ENCODE measurements around the gene PANK3. TPM values are rescaled to one million over a fixed set of nuclear protein-coding genes. Genes with fewer than 3 reads are reported as not detected.
"Not testable (repeated sequence)": the region's sequence is repeated elsewhere in the genome, so short reads cannot be mapped to it uniquely, and the experiment has no call there.

The PANK3 gene
- total RNA-seq, 1 donor from 2014 or later = 80.4 TPM

DNA sequence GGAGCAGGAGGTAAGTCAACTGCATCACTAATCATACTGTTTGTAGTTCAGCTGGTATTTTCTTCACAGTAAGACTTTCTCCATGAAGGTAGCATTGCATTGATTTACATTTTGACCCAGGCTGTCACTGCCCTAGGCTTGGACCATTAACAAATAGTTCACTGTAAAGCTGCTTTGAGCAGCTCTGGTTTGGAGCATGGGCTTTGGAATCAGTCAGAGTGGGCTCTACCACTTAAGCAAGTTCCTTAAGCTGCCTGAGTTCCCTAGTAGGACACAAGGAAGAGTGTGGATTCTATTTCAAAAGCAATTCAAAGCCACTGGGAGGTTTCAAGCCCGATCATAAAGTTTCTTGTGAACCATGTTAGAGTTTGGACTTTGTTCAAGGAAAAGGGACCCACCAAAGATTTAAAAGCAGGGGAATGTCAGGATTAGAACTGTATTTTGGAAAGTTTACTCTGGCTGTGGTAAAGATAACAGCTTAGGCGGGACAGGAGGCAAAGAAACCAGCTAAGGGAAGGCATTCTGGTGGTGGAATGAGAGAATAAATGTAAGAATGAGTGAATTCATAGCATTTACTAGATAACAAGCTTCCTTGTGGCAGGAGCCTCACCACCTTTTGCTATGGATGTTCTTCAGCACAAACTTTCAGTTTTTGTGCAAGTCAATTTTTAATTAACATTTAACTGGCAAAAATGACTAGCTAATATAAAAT lies 12.3 kb upstream of the PANK3 start:
- DNase-seq = no peak

DNA sequence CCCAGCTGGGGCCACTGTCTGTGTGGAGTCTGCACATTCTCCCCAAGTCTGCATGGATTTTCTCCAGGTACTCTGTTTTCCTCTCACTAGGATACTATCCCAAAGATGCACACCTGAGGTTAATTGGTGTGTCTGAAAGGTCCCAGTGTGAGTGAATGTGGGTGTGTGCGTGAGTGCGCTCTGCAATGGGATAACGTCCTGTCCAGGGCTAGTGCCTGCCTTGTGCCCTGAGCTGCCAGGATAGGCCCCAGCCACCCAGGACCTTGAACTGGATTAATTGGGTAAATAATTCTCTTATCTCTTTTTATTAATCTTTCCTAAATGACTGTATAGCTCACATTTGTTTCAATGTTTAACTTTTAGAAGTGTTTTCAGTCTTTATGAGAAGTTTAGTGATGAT lies 11.5 kb upstream of the PANK3 start:
- DNase-seq = no peak

DNA sequence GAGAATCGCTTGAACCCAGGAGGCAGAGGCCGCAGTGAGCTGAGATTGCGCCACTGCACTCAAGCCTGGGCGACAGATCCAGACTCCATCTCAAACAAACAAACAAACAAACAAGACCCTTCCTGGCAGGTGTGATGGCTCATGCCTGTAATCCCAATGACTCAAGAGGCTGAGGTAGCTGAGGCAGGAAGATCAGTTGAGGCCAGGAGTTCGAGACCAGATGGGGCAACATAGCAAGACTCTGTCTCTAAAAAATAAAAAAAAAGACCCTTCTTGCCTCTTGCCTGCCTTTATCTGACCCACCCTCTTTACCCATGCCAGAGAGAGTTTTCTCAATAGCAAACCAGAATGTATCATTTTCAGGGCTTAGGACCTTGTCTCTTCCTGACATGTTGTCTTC lies 8.8 kb upstream of the PANK3 start:
- DNase-seq = no peak

DNA sequence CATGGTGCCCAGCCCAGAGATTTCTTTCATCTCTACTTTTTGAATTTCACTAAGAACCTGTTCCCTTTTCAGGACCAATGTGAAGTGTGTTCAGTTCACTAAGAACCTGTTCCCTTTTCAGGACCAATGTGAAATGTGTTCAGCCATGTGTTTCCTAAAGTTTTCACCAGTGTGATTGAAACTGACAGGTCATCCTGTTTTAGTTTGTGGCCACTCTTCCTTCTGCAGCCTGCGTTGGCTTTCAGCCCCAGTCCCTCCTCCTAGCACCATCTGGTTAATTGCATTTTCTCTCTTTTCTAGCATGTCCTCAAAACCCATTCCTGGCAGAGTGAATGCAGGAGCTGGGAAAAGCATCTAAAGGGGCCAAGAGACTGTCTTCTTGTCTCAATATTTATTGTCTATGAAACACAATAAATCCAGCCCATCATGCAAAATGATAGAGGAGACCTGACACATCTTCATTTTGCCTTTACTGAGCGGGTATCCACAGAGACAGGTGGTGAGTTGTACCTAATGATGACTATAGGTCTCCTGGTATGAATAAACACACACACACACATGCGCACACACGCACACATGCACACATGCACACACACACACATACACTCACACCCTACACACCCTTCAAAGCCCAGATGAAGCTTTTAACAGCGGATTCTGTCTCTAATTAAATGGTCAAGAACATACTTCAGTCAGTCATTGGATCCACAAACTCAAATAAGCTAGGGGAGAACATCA lies 6.1 kb upstream of the PANK3 start:
- no peak for DNase-seq

DNA sequence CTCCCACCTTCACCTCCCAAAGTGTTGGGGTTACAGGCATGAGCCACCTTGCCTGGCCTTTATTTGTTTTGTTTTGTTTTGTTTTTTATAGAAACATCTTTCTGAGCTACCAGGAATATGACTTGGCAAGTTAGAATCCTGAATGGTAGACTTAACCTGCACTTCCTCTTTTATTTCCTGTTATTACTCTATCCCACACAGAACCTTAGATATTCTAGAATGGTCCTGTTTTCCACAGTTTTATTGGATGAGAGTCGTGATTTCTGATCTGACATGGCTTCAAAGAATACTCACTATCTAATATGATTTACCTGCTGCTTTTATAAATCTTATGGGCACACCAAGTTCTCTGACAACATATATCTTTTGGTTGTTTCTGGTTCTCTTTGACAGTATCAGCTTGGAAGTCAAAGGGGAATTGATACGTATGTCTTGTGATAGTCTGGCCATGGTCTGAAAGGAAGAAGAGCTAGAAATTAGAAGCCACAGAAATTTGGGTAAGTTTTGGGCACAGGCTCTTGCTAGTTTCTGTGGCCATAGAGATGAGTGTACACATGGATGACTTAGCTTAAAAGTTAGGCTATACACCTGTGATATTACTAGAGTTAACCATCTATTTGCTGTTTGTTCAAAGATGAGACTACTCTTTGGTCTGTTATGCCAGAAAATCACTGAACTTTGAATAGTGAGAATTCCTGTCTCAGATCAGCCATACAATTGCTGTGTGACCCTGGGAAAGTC lies 4.7 kb upstream of the PANK3 start:
- DNase-seq = no peak

DNA sequence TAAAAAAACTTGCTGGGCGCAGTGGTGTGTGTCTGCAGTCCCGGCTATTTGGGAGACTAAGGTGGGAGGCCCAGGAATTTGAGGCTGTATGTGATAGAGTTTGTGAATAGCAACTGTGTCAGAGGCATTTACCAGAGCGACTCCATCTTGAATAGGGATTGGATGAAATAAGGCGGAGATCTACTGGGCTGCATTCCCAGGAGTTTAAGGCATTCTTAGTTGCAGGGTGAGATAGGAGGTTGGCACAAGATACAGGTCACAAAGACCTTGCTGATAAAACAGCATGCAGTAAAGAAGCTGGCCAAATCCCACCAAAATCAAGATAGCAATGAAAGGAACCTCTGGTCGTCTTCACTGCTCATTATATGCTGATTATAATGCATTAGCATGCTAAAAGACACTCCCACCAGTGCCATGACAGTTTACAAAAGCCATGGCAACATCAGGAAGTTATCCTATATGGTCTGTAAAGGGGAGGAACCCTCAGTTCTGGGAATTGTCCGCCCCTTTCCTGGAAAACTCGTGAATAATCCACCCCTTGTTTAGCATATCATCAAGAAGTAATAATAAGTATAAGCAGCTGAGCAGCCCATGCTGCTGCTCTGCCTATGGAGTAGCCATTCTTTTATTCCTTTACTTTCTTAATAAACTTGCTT lies 1.8 kb upstream of the PANK3 start:
- DNase-seq = not testable (repeated sequence)

DNA sequence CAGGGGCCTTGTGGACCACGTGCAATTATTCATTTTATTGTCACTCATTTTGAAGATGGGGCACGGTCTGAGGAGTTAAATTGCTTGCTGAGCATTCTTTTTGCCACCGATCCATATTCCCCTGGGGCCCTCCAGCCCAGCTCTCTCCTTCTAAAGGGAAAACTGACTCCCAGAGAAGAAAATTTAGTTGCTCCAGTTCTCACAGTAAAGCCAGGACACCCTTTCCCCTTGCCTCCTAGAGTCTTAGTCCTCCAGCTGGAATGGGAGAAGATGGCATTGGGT lies 1.0 kb upstream of the PANK3 start:
- DNase-seq = peak; percentile 45

DNA sequence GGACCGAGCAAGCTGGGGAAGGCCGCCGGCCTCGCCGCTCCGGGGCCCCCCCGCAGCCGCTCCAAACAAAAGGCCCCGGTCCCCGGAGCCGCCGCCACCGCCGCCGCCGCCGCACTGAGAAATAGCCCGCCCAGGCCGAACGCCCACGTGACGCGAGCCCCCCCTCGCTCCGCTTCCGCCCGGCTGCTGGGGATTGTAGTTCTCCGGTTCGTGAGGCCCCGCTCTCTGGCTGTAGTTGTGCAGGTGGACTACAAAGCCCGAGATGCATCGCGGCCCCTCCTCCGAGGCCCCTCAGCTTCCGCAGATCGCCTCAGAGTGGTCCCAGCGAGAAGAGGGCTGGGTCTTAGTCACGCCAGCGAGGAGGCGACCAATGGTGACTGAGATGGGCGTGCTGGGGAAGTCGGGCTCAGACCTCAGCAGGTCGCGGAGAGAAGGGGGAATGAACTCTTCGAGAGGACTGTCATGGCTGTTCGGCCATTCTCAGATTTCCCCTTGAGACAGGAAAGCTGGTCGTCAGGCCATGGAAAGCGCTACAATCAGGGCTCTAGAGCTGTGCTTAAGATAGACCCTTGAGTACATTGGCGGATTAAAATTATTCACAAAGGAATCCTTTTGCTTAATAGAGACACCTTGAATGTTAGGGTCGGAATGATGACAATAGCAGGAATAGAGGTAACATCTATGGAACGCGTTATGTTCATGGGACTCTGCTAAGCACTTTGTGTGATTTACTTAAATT lies 489 bp upstream of the PANK3 start:
- peak; percentile 99 for DNase-seq

DNA sequence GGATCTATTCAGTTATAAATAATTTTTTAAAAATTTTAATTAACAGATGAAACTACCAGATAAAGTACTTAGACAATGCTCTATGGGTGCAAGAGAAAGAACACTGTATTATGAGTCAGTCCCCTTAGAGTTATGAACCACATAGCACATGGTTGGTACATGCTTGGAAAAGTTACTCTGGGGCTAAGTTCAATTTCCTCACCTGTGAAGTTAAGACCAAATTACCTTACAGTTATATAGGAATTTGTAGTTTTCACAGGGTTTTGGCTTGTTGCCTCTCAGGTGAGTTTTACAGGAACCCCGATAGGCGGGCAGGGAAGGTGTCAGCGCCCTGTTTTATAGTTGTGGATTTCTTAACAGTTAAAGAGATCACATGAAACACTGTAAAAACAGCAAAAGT lies 1.2 kb downstream of the PANK3 start:
- DNase-seq = no peak

DNA sequence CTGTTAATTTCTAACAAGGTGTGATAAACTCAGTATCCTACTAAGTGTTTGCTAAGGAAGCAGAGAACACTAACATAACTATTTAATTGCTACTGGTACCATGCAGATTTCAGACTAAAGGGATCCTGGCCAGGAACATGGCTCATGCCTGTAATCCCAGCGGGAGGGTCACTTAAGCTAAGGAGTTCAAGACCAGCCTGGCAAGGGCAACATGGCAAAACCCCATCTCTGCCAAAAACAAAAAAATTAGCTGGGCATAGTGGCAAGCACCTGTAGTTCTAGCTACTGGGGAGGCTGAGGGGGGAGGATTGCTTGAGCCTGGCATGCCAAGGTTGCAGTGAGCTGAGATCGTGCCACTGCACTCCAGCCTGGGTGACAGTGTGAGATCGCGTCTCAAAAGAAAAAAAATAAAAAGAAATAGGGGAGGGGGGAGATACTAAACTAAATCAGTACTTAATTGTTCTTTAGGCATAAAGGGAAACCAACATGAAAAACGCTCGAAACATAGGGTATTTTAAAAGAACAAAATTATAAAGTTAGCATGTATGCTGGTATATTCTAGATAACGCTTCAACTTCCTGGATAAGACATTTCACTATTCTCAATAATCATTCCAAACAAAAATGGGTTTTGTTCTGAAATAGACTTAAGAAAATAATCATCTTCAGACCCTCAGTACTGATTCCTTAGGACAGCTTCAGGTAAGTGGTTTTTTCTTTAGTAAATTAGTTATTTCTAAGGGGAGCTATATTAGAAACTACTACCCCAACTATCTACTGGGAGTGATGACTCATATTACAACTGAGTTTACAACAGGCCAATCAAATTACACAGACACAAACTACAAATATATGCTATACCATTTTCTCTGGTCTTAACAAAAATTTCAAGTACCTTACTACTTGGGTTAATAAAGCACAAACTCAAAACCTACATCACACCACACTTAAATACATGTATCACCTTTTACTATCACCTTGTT lies 3.5 kb downstream of the PANK3 start:
- DNase-seq = no peak

DNA sequence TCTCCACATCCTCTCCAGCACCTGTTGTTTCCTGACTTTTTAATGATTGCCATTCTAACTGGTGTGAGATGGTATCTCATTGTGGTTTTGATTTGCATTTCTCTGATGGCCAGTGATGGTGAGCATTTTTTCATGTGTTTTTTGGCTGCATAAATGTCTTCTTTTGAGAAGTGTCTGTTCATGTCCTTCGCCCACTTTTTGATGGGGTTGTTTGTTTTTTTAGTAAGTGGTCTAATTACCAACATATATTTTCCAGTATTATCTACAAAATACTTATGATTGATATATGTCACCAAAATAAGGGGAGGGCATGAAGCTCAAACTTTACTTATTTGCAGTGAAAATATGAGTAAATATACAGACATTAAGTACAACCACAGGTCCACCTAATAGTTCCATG lies 5.0 kb downstream of the PANK3 start:
- not testable (repeated sequence) for DNase-seq

DNA sequence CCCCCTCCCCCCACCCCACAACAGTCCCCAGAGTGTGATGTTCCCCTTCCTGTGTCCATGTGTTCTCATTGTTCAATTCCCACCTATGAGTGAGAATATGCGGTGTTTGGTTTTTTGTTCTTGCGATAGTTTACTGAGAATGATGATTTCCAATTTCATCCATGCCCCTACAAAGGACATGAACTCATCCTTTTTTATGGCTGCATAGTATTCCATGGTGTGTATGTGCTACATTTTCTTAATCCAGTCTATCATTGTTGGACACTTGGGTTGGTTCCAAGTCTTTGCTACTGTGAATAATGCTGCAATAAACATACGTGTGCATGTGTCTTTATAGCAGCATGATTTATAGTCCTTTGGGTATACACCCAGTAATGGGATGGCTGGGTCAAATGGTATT lies 5.5 kb downstream of the PANK3 start:
- not testable (repeated sequence) for DNase-seq

DNA sequence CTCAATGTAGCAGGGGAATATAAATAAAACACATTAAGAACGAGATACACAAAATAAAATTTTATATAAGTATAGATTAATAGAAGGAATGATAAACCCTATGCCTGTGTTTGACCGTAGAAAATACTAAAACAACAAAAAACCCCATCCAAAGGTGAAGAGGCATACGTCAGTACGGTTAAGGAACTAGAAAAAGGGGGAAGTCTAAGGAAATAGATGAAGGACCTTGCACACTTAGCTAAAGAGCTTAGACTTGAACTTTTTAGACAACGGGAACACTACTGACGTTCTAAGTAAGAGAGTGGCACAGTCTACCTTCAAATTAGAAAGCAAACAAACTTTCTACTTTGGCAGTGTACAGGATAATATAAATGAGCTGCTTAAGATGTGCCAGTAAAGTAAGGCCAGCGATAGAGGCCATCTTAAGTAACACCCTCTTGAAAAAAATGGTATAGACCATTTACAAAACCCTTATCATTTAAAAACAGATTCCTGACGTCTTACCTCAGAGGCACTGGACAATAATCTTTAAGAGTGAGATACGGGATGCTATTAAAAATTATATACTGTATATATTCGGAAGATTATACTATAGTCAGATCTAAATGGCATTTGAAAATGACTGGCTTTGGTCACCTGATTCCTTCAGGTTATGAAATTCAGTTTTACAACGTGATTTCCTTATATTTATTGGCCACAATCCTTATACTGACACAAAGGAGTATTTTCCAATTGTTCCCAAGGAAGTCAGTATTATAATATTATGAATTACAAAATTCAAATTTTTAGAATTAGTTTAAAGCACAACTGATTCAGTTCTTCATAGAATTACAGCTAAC lies 8.5 kb downstream of the PANK3 start:
- no peak for DNase-seq

DNA sequence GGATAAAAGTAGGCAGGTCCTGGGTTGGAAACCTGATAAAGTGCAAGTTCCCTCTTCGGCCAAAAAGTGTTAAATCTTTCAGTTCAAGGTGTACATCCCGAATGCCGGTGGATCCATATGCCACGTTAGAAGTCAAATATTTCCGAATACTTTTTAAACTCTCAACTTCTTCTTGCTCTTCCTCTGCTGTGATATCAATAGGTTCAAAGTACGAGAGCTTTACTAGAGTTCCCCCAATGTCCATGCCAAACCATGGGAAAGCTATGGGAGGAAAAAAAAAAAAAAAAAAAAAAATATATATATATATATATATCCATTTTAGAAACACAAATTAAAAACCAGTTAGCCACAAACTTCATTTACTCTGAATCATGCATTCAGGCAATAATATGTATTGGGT lies 10.4 kb downstream of the PANK3 start:
- no peak for DNase-seq

DNA sequence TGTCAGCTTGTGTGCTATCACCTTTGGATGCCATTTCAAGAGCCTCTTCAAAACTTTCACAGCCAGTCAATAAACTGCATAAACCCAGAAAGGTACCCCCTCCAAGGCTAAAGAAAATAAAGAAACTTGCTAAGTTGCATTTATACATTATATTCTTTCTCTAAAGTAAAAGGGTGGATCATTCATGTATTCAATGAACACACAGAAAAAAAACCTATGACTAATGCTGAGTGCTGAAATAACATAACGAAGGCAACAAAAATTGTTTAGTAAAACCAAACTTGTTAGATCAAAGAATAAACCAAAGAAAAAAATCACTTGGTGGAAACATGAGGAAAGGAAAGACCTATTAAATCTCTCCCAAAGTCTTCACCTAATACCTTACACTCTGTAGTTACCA lies 15.2 kb downstream of the PANK3 start:
- no peak for DNase-seq

DNA sequence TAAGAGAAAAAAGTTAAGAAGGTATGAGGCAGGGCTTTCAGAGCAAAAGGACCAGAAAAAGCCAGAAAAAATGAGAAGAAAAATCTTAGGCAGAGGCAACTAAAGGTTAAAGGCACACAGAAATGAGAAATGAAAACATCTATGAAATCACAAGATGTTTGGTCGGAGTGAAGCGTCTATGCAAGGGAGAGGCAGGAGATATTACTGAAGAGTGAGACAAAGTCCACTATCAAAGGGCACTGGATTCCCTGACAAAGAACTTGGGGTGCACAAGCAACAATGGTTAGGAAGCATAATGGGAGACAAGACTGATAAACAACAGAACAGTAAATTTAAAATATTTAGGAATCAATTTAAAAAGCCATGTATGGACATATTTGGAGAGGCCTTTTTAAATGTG lies 16.9 kb downstream of the PANK3 start:
- DNase-seq = no peak

DNA sequence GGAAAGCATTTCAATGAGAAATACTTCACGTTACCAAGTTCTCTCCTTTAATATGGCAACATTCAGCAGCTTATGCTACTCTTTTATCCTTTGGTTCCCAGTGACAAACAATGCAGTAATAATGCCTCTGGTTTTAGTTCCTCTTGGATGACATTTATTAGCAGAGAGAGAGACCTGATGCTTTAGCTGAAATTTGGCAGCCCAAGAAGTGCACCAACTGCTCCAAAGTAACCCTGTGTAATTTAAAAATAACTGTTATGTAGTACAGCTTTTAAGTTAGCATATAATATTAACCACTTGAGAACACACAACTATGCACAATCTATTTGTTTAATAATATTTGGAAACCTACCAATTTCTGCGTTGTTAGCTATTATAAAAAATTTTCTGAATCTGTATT lies 21.8 kb downstream of the PANK3 start:
- DNase-seq = no peak

DNA sequence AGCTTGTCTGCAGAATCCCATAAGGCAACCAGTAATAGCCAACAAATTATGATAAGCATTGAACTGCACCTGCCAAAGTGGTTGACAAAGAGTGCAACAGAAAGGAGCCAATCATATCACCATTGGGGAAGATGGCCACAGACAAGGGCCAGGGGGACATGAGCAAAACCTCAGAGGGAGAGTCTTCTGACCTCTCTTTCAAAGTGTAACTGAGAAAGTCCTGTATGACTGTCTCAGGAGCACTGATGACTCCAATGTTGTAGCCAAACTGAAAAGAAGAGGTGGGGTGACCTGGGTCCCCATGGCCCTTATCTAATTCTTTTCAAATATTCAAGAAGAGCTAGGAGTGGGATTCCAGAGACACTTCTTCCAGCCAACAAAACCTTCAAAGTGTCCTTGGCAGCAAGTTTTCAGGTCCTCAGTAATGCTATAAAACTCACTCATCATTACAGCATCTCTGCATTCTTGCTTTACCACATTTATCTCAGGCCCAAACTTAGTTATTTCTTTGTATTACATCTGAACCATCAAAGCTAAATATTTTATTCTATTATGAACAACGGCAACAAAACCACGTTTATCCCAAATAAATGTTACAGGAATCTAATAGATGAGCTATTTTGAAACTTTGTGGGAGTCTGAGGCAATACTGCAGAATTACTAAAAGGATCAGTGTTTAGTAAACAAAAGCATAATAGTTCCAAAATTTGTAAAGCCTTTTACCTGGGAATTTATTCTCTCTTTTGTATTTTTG lies 25.6 kb downstream of the PANK3 start:
- no peak for DNase-seq

DNA sequence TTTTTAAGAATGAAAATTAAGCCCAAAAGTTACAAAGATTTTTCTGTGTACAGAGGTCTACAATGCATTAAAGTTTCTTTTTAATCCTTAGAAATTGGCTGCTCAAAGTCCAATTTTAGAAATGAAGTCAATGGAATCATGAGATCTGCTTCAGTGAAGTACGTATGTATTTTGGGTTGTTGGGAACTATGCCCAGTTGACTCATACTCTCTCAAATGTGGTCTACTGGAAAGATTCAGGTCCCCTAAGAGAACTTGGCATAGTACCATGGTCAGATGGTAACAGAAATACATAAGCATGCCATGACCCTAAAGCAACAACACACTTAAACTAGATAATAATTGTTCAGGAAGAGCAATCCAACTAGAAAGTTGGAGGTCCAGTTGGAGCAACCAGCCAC lies 27.0 kb downstream of the PANK3 start:
- no peak for DNase-seq

Measured in skin of body (tissue), 2 donors.